Endothelial cell of umbilical vein (primary cell): Measurements from ENCODE around the gene CDH11. TPM values are rescaled to one million over a fixed set of nuclear protein-coding genes. Genes with fewer than 3 reads are reported as not detected.

Experiments
- BruUV-seq: library from RNA; stranded (reverse); fragments of 400-500 nt; replicated peaks from 2 replicates; lab custom pipeline; 2021; lab: Mats Ljungman, UMichigan
- CTCF ChIA-PET: fragments of 300-600, 350-600 bp; sonication (Branson Sonifier 250); formaldehyde crosslinking; loops from one replicate; lab custom pipeline; 2021; ENCODE audit warnings: antibody characterized with exemption, inconsistent platforms; lab: Charles Lee
- POLR2A ChIA-PET: fragments of 300-600, 350-600 bp; sonication (Branson Sonifier 250); formaldehyde crosslinking; loops from one replicate; lab custom pipeline; 2021; ENCODE audit warnings: antibody characterized with exemption, inconsistent platforms; lab: Charles Lee
- DNase-seq: peaks from one replicate; pipeline ENCODE4 v3.0.0-alpha.2; 2011; ENCODE audit warnings: low read depth, low spot score
- FAIRE-seq: peaks from 2 replicates; lab custom pipeline; 2011; peaks lifted over from hg19 to GRCh38; lab: Jason Lieb, UNC
- H2AFZ ChIP-seq: 2 replicates; pipeline ENCODE4 v1.6.0; 2012; ENCODE audit warnings: low read depth, low read length, control low read depth, inconsistent platforms
- H3K27ac ChIP-seq: 2 replicates; pipeline ENCODE4 v1.5.1; 2011; ENCODE audit warnings: low read depth, mild to moderate bottlenecking, control low read depth, low read length, moderate library complexity; ENCODE audit not compliant: insufficient read depth
- H3K27me3 ChIP-seq, 2 experiments: 2 replicates each; pipeline versions ENCODE4 v1.6.0 to v1.6.1; 2011; ENCODE audit warnings: low read length in 2 of 2, mixed read lengths in 1 of 2; ENCODE audit not compliant: control insufficient read depth in 2 of 2, insufficient read depth in 2 of 2
- H3K36me3 ChIP-seq, 2 experiments: 2 replicates in 1 of 2; 3 replicates in 1 of 2; pipeline ENCODE4 v1.5.1; 2011; ENCODE audit warnings: low read length in 2 of 2, mild to moderate bottlenecking in 1 of 2, moderate library complexity in 1 of 2; ENCODE audit not compliant: control insufficient read depth in 2 of 2, insufficient read depth in 2 of 2; ENCODE audit errors: extremely low read depth in 1 of 2
- H3K4me1 ChIP-seq: 3 replicates; pipeline ENCODE4 v1.5.1; 2011; ENCODE audit warnings: mild to moderate bottlenecking, low read length; ENCODE audit not compliant: control insufficient read depth, insufficient read depth; ENCODE audit errors: extremely low read depth
- H3K4me2 ChIP-seq: 2 replicates; pipeline ENCODE4 v1.6.1; 2011; ENCODE audit warnings: low read length, control low read depth, mixed read lengths; ENCODE audit not compliant: insufficient read depth
- H3K4me3 ChIP-seq, 3 experiments: fragments of 200-600 bp in 1 of 3; sonication (generic), shearing (Covaris generic) in 1 of 3; replicated peaks in 1 of 3; 2 replicates each; pipeline ENCODE4 v1.5.1; 2011 to 2016; ENCODE audit warnings: control low read depth in 3 of 3, low read length in 3 of 3, mild to moderate bottlenecking in 2 of 3, inconsistent platforms in 1 of 3, low read depth in 1 of 3, moderate library complexity in 1 of 3; ENCODE audit not compliant: insufficient read depth in 1 of 3
- H3K79me2 ChIP-seq: 2 replicates; pipeline ENCODE4 v1.6.0; 2012; ENCODE audit warnings: low read length, inconsistent platforms; ENCODE audit not compliant: control insufficient read depth, insufficient read depth
- H3K9ac ChIP-seq: replicated peaks from 2 replicates; pipeline ENCODE3; 2011; ENCODE audit warnings: low read length, control low read depth; ENCODE audit not compliant: insufficient read depth; ENCODE audit errors: extremely low read depth
- H3K9me1 ChIP-seq: replicated peaks from 3 replicates; pipeline ENCODE4 v1.6.0; 2011; ENCODE audit warnings: mild to moderate bottlenecking, low read length; ENCODE audit not compliant: control insufficient read depth, insufficient read depth; ENCODE audit errors: extremely low read depth
- H3K9me3 ChIP-seq: replicated peaks from 2 replicates; pipeline ENCODE4 v1.5.1; 2012; ENCODE audit warnings: low read length, inconsistent platforms; ENCODE audit not compliant: control insufficient read depth, insufficient read depth
- H4K20me1 ChIP-seq: replicated peaks from 2 replicates; pipeline ENCODE3; 2011; ENCODE audit warnings: mild to moderate bottlenecking, low read length; ENCODE audit not compliant: control insufficient read depth, insufficient read depth; ENCODE audit errors: extremely low read depth
- GATA2 ChIP-seq: IDR thresholded peaks from 2 replicates; pipeline ENCODE4 v1.7.0; 2011; ENCODE audit warnings: low read depth, mild to moderate bottlenecking, moderate library complexity, mixed read lengths, low read length; ENCODE audit not compliant: insufficient read length, insufficient read depth
- JUN ChIP-seq: IDR thresholded peaks from 2 replicates; pipeline ENCODE4 v1.6.1; 2011; ENCODE audit warnings: borderline replicate concordance, low read depth; ENCODE audit not compliant: insufficient read length, insufficient read depth
- dilution Hi-C: fragments of 300-500 bp; cut with MboI; formaldehyde crosslinking; loops from one replicate; pipeline ENCODE4 v1.15.0; 2019; ENCODE audit warnings: low sequenced_read_pairs; ENCODE audit not compliant: extremely low pct_ligation_motif_present
- intact Hi-C: fragments of 100-400 bp; cut with micrococcal nuclease; formaldehyde crosslinking; loops from one replicate; pipeline ENCODE4 v1.10.0; 2022
- polyA plus RNA-seq, 4 experiments: library from polyadenylated mRNA; depleted of rRNA in 3 of 4; stranded (reverse) in 3 of 4; unstranded in 1 of 4; fragments of >200 nt; gene quantifications; 2 replicates each; pipeline versions ENCODE4 v1.2.1 to v1.2.3, GENCODE V29; 2011 to 2012; ENCODE audit warnings: missing spikeins in 1 of 4
- total RNA-seq: library from RNA; stranded (reverse); gene quantifications from 2 replicates; pipeline ENCODE4 v1.2.3, GENCODE V29; 2021
- TF ChIP-seq, protein P1 (sequence below): IDR thresholded peaks from 2 replicates; pipeline ENCODE4 v1.6.1; 2011; ENCODE audit not compliant: insufficient read depth, insufficient read length
- TF ChIP-seq, protein P2 (sequence below), 2 donors: IDR thresholded peaks; 1 replicate in 1 of 2; 2 replicates in 1 of 2; pipeline ENCODE4 v1.5.1; 2011; ENCODE audit warnings: low read length in 2 of 2, mild to moderate bottlenecking in 2 of 2, moderate library complexity in 2 of 2, control low read depth in 1 of 2, inconsistent platforms in 1 of 2, low read depth in 1 of 2; ENCODE audit not compliant: insufficient read depth in 1 of 2; ENCODE audit errors: extremely low read depth in 1 of 2

CDH11 gene
- total and polyA plus RNA-seq, 2 donors (not counting 3 experiments of a cell fraction or from before 2014, with no cell fraction given): 30.4 to 32.7 TPM

DNA sequence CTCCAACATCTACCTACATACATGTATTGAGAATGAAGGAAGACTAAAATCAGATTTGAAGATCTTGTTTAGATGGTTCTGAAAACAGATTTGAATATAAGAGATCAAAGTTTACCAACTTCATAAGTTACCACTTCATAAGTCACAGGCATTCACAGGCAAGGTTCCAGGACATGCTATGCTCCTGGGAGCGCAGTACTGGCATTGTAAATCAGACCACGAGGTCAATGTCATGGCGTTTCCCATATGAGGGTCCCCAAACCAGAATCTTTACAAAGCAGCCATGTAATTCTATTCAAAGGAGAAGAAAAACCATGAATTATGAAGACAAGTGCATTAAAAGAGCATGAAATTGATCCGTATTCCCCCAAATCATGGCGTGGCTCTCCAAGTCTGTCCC lies 3.0 kb downstream of the CDH11 start:
- CTCF ChIA-PET: no interaction called here
- no peaks in the 10 kb centered on the region for H4K20me1 ChIP-seq
- H3K36me3 ChIP-seq: peaks cover 0 to 2% of the 10 kb centered on the region in 2 experiments
- FAIRE-seq (no peak), DNase-seq (peak; percentile 47)
- peak overlapping the region; percentile 1 for H3K9ac ChIP-seq
- H3K9me1 ChIP-seq: no peaks in the 10 kb centered on the region
- peaks cover 34% of the 10 kb centered on the region for H3K4me1 ChIP-seq
- H3K27ac ChIP-seq: no peak overlapping the region
- POLR2A ChIA-PET: no interaction called here
- H3K9me3 ChIP-seq: no peaks in the 10 kb centered on the region
- no peak for TF ChIP-seq JUN
- TF ChIP-seq, protein P1, sequence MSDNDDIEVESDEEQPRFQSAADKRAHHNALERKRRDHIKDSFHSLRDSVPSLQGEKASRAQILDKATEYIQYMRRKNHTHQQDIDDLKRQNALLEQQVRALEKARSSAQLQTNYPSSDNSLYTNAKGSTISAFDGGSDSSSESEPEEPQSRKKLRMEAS: no peak
- dilution Hi-C loops (no loop called here), intact Hi-C loops (loop anchor here (1.0 to 5.0 kb wide), 8 partner anchors 94 to 1758 kb away; no protein-coding TSS in a partner anchor)
- peak overlapping the region; percentile 67 for H3K4me2 ChIP-seq
- no peaks in the 10 kb centered on the region for H3K27me3 ChIP-seq
- no TSS peak for BruUV-seq
- H2AFZ ChIP-seq: peak overlapping the region; percentile 0
- peak overlapping the region in 1 of 3 experiments; percentile 11 for H3K4me3 ChIP-seq
- H3K79me2 ChIP-seq: peaks cover 9% of the 10 kb centered on the region

DNA sequence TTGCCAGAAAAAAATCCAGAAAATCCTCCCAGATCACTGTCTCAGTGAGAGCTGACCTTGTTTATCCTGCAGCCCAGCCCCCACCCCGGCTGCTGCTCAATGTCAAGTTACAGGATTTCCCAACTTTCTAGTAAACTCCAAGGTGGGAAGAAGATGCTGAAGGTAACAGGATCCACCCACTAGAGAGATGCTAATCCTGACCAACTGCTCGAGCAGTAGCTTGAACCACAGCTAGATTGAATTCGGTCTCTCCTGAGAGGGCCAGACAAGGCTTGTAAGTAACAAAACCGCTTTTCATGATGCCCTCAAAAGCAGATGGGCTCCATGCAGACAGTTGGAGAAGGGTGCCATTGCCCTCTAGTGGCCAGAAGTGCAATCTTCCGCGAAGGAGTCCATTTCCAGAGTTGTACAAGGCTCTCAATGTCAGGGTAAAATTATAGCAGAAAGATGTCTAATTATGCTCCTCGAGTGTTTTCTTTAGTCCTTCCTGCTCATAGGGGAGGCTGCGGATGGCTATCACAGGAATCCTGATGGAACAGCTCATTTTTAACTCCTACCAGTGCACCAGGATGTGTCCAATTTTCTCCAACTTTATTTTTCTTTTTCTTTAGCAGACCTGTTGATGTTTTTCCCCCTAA lies 3.9 kb downstream of the CDH11 start:
- DNase-seq (peak; percentile 87), FAIRE-seq (peak; percentile 88)
- intact Hi-C loops: loop anchor here (1.0 to 5.0 kb wide), 8 partner anchors 93 to 1757 kb away; no protein-coding TSS in a partner anchor
- H4K20me1 ChIP-seq: no peaks in the 10 kb centered on the region
- ChIA-PET CTCF (interaction anchor here (1.2 to 4.9 kb wide), 2 partner anchors 35 to 1657 kb away, joined by 3 to 36 read pairs; no protein-coding TSS in a partner anchor), POLR2A (no interaction called here)
- peak overlapping the region; percentile 67 for H3K4me2 ChIP-seq
- peaks cover 26% of the 10 kb centered on the region for H3K4me1 ChIP-seq
- H3K27ac ChIP-seq: no peak overlapping the region
- no peaks in the 10 kb centered on the region for H3K27me3 ChIP-seq
- H3K9ac ChIP-seq: no peak overlapping the region
- H3K79me2 ChIP-seq: peaks cover 9% of the 10 kb centered on the region
- H2AFZ ChIP-seq: peak overlapping the region; percentile 53
- H3K36me3 ChIP-seq: peaks cover 0 to 2% of the 10 kb centered on the region in 2 experiments
- no TSS peak for BruUV-seq
- dilution Hi-C loops: no loop called here
- H3K4me3 ChIP-seq: no peak overlapping the region
- TF ChIP-seq GATA2: no peak
- TF ChIP-seq, protein P2, sequence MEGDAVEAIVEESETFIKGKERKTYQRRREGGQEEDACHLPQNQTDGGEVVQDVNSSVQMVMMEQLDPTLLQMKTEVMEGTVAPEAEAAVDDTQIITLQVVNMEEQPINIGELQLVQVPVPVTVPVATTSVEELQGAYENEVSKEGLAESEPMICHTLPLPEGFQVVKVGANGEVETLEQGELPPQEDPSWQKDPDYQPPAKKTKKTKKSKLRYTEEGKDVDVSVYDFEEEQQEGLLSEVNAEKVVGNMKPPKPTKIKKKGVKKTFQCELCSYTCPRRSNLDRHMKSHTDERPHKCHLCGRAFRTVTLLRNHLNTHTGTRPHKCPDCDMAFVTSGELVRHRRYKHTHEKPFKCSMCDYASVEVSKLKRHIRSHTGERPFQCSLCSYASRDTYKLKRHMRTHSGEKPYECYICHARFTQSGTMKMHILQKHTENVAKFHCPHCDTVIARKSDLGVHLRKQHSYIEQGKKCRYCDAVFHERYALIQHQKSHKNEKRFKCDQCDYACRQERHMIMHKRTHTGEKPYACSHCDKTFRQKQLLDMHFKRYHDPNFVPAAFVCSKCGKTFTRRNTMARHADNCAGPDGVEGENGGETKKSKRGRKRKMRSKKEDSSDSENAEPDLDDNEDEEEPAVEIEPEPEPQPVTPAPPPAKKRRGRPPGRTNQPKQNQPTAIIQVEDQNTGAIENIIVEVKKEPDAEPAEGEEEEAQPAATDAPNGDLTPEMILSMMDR (IDR thresholded peaks at IDR 0.05; ENCODE audit: extremely low read depth in 1 of 2, insufficient read depth in 1 of 2, low read depth in 1 of 2, low read length in 2 of 2): peak; percentile 85 to 95
- no peaks in the 10 kb centered on the region for H3K9me1 ChIP-seq
- H3K9me3 ChIP-seq: no peaks in the 10 kb centered on the region
